Smooth muscle cell (in vitro differentiated cells): ENCODE data around the gene RBM5. TPM values are rescaled to one million over a fixed set of nuclear protein-coding genes. Genes with fewer than 3 reads are reported as not detected.

Experiments used
- DNase-seq: peaks from one replicate; lab custom pipeline; 2025; ENCODE audit not compliant: unreplicated experiment; lab: John Stamatoyannopoulos, UW
- H2AFZ ChIP-seq: fragments of 200-600 bp; sonication (generic); 2 replicates; pipeline ENCODE4 v1.6.0; 2016; ENCODE audit warnings: antibody characterized with exemption, low read depth, mild to moderate bottlenecking
- H3F3A ChIP-seq: fragments of 200-600 bp; sonication (generic); 2 replicates; pipeline ENCODE4 v1.6.0; 2017; ENCODE audit warnings: antibody characterized with exemption, low read depth
- H3K27ac ChIP-seq: fragments of 200-600 bp; sonication (generic); 2 replicates; pipeline ENCODE4 v1.5.1; 2016; ENCODE audit warnings: low read depth, mild to moderate bottlenecking
- H3K27me3 ChIP-seq: fragments of 200-600 bp; sonication (generic); 2 replicates; pipeline ENCODE4 v1.6.1; 2016; ENCODE audit warnings: low read depth, mild to moderate bottlenecking
- H3K36me3 ChIP-seq: fragments of 200-600 bp; sonication (generic); 2 replicates; pipeline ENCODE4 v1.5.1; 2016; ENCODE audit warnings: low read depth
- H3K4me1 ChIP-seq: fragments of 200-600 bp; sonication (generic); 2 replicates; pipeline ENCODE4 v1.5.1; 2016; ENCODE audit warnings: low read depth
- H3K4me2 ChIP-seq: fragments of 200-600 bp; sonication (generic); 2 replicates; pipeline ENCODE4 v1.6.0; 2016; ENCODE audit warnings: mild to moderate bottlenecking
- H3K4me3 ChIP-seq: fragments of 200-600 bp; sonication (generic); 2 replicates; pipeline ENCODE4 v1.5.1; 2016; ENCODE audit warnings: mild to moderate bottlenecking
- H3K79me2 ChIP-seq: fragments of 200-600 bp; sonication (generic); 2 replicates; pipeline ENCODE4 v1.6.0; 2016; ENCODE audit warnings: low read depth, mild to moderate bottlenecking
- H3K9ac ChIP-seq: fragments of 200-600 bp; sonication (generic); 2 replicates; pipeline ENCODE4 v1.6.0; 2016; ENCODE audit warnings: low read depth
- H3K9me3 ChIP-seq: fragments of 200-600 bp; sonication (generic); replicated peaks from 2 replicates; pipeline ENCODE4 v1.5.1; 2016; ENCODE audit warnings: low read depth
- H4K20me1 ChIP-seq: fragments of 200-600 bp; sonication (generic); 2 replicates; pipeline ENCODE4 v1.6.0; 2016; ENCODE audit warnings: low read depth
- CTCF ChIP-seq: fragments of 200-600 bp; sonication (generic); IDR thresholded peaks from 2 replicates; pipeline ENCODE4 v1.5.1; 2017; ENCODE audit warnings: borderline replicate concordance, mild to moderate bottlenecking, antibody characterized with exemption; ENCODE audit not compliant: insufficient read depth, poor library complexity, severe bottlenecking
- WGBS: methylation state at CpG from one replicate; pipeline ENCODE4 v1.1.7; 2016; ENCODE audit warnings: low lambda C conversion rate; 5-methylcytosine and 5-hydroxymethylcytosine counted together
- polyA plus RNA-seq: library from polyadenylated mRNA; unstranded; fragments of >200 nt; fragmentation: Nextera tagmentation; extraction: Ambion mirVana; gene quantifications from 2 replicates; pipeline ENCODE4 v1.2.1, GENCODE V29; 2016
- total RNA-seq: library from RNA; depleted of rRNA; stranded (reverse); fragments of >200 nt; gene quantifications from 2 replicates; pipeline ENCODE4 v1.2.3, GENCODE V29; 2014

RBM5 gene
- total and polyA plus RNA-seq, 2 experiments from 2014 or later = 56.0 to 151 TPM

- no peak overlapping the region for H3K27ac ChIP-seq
- no peak overlapping the region for H2AFZ ChIP-seq
- H3K4me3 ChIP-seq = no peak overlapping the region
- WGBS = 85% methylated on average over 13 of the region's 13 CpGs
- no peak overlapping the region for H3K9ac ChIP-seq
- H3K9me3 ChIP-seq = no peaks in the 10 kb centered on the region
- no peaks in the 10 kb centered on the region for H3K36me3 ChIP-seq
- H3K27me3 ChIP-seq = peaks cover 8% of the 10 kb centered on the region
- no peaks in the 10 kb centered on the region for H3F3A ChIP-seq
- DNase-seq = no peak
- no peak overlapping the region for H3K4me2 ChIP-seq
- no peak for TF ChIP-seq CTCF
- no peaks in the 10 kb centered on the region for H3K79me2 ChIP-seq
- H3K4me1 ChIP-seq = peaks cover 25% of the 10 kb centered on the region
- H4K20me1 ChIP-seq = peaks cover 26% of the 10 kb centered on the region
These were observed 72.6 kb downstream of the RBM5 start for GRCh38 chr3:50161320-50161719.

- H3F3A ChIP-seq = no peaks in the 10 kb centered on the region
- H3K4me3 ChIP-seq = no peak overlapping the region
- peaks cover 34% of the 10 kb centered on the region for H4K20me1 ChIP-seq
- no peak overlapping the region for H2AFZ ChIP-seq
- DNase-seq = no peak
- H3K4me2 ChIP-seq = no peak overlapping the region
- no peak overlapping the region for H3K27ac ChIP-seq
- H3K79me2 ChIP-seq = no peaks in the 10 kb centered on the region
- no peaks in the 10 kb centered on the region for H3K36me3 ChIP-seq
- H3K4me1 ChIP-seq = peaks cover 25% of the 10 kb centered on the region
- H3K9me3 ChIP-seq = no peaks in the 10 kb centered on the region
- no peak for TF ChIP-seq CTCF
- 93% methylated on average over 5 of the region's 5 CpGs for WGBS
- peaks cover 3% of the 10 kb centered on the region for H3K27me3 ChIP-seq
- H3K9ac ChIP-seq = no peak overlapping the region
These were observed 73.5 kb downstream of the RBM5 start for GRCh38 chr3:50162034-50162883.

GRCh38 chr3:50163572-50164455 lies 75.1 kb downstream of the RBM5 start:
- Histone ChIP-seq H3F3A (no peaks in the 10 kb centered on the region), H4K20me1 (peaks cover 44% of the 10 kb centered on the region), H3K79me2 (no peaks in the 10 kb centered on the region), H3K9ac (no peak overlapping the region), H3K27me3 (no peaks in the 10 kb centered on the region), H3K9me3 (no peaks in the 10 kb centered on the region), H3K4me3 (no peak overlapping the region), H3K4me2 (no peak overlapping the region), H2AFZ (no peak overlapping the region), H3K36me3 (no peaks in the 10 kb centered on the region), H3K27ac (no peak overlapping the region), H3K4me1 (peaks cover 29% of the 10 kb centered on the region)
- no peak for DNase-seq
- TF ChIP-seq CTCF = no peak
- 92% methylated on average over 8 of the region's 8 CpGs for WGBS
